Duodenal mucosa (tissue), 2 donors: ENCODE data around the gene DVL1.

Experiments used
- H3K27ac ChIP-seq: one replicate; pipeline ENCODE4 v1.7.0; 2013; ENCODE audit warnings: low read depth, low read length
- H3K27me3 ChIP-seq, 2 donors: one replicate each; pipeline ENCODE4 v1.7.0; 2013; ENCODE audit warnings: low read length in 2 of 2, control low read depth in 1 of 2; ENCODE audit not compliant: insufficient read depth in 2 of 2, control insufficient read depth in 1 of 2
- H3K36me3 ChIP-seq, 2 donors: one replicate each; pipeline ENCODE4 v1.7.0; 2013; ENCODE audit warnings: low read length in 2 of 2, control low read depth in 1 of 2; ENCODE audit not compliant: insufficient read depth in 2 of 2, control insufficient read depth in 1 of 2
- H3K4me1 ChIP-seq, 2 donors: one replicate each; pipeline ENCODE4 v1.7.0; 2013; ENCODE audit warnings: low read length in 2 of 2, control low read depth in 1 of 2; ENCODE audit not compliant: insufficient read depth in 2 of 2, control insufficient read depth in 1 of 2
- H3K4me3 ChIP-seq, 2 donors: one replicate each; pipeline ENCODE4 v1.7.0; 2013; ENCODE audit warnings: low read length in 2 of 2, low read depth in 1 of 2
- H3K9ac ChIP-seq, 2 donors: one replicate each; pipeline ENCODE4 v1.7.0; 2013; ENCODE audit warnings: low read length in 2 of 2, low read depth in 1 of 2
- H3K9me3 ChIP-seq, 2 donors: one replicate each; pipeline ENCODE4 v1.7.0; 2013; ENCODE audit warnings: low read length in 2 of 2, control low read depth in 1 of 2; ENCODE audit not compliant: control insufficient read depth in 1 of 2

DVL1 gene

DNA sequence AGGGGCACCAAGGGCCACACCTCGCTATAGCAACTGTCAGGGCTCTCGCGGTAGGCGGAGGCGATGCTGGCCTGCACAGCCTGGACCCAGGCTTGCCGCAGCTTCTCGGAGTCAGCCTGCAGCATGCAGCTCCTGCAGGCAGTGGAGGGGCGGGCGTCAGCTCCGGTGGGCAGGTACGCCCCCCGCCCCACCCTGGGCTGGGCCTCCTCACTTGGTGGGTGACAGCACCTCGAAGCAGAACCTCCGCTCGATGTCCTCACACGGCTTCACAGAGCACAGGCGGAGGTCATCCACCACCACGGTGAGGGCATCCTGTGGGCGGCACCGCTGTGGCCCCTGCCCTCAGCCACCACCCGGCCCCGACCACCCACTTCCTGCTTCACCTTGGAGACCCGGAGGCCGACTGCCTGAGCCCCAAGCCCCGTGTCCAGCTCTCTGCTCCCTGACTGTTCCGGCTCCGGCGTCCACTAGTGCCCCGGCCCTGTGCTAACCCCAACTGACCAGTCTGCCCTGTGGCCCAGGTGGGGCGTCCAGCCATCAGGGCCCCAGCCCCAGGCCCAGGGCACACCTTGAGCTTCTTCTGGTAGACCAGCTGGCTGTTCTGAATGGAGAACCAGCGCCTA, 51.3 kb downstream of the DVL1 start:
- peaks cover 0 to 8% of the 10 kb centered on the region in 2 donors for H3K36me3 ChIP-seq
- H3K4me3 ChIP-seq: no peak overlapping the region
- H3K4me1 ChIP-seq: no peaks in the 10 kb centered on the region
- H3K9me3 ChIP-seq: no peaks in the 10 kb centered on the region
- H3K27ac ChIP-seq: no peak overlapping the region
- no peaks in the 10 kb centered on the region for H3K27me3 ChIP-seq
- H3K9ac ChIP-seq: no peak overlapping the region

DNA sequence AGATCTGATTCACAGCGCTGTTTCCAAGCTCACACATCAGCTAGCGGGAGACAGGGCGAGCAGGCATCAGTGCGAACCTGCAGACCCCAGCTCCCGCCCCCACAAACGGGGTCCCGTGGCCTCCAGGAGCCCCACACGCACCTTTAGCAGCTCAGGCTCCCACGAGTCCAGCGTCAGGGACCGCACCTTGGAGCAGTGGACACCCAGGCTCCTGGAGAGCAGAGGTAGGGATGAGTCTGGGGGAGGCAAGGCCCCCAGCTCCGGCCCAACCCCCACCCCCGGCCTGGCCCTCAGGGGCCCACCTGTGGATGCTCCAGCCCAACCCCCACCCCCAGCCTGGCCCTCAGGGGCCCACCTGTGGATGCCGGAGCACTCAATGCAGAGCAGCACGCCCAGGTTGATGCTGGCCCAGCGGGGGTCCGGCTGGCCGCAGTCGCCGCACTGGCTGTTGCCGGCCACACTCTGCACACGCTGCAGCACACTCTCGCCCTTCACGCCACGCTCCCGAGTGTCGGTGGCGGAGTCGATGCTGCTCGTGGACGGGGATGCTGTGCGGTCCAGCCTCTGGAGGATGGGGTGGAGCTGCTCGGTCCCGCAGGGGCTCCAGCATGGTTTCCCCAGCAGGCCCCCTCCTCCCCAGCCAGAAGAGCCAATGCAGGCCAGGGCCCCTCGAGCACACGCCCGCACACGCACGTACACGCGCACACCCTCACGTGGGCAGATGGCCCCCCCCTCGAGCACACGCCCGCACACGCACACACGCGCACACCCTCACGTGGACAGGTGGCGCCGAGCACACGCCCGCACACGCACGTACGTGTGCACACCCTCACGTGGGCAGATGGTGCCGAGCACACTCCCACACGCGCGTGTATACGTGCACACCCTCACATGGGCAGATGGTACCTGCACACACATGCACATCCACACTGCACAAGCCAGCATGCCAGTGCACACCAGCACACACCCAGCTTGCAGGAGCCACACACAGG, 52.9 kb downstream of the DVL1 start:
- H3K9ac ChIP-seq: no peak overlapping the region
- peaks cover 0 to 8% of the 10 kb centered on the region in 2 donors for H3K36me3 ChIP-seq
- no peaks in the 10 kb centered on the region for H3K27me3 ChIP-seq
- H3K4me1 ChIP-seq: peaks cover under 1 to 6% of the 10 kb centered on the region in 2 donors
- no peaks in the 10 kb centered on the region for H3K9me3 ChIP-seq
- H3K4me3 ChIP-seq: no peak overlapping the region
- H3K27ac ChIP-seq: no peak overlapping the region

DNA sequence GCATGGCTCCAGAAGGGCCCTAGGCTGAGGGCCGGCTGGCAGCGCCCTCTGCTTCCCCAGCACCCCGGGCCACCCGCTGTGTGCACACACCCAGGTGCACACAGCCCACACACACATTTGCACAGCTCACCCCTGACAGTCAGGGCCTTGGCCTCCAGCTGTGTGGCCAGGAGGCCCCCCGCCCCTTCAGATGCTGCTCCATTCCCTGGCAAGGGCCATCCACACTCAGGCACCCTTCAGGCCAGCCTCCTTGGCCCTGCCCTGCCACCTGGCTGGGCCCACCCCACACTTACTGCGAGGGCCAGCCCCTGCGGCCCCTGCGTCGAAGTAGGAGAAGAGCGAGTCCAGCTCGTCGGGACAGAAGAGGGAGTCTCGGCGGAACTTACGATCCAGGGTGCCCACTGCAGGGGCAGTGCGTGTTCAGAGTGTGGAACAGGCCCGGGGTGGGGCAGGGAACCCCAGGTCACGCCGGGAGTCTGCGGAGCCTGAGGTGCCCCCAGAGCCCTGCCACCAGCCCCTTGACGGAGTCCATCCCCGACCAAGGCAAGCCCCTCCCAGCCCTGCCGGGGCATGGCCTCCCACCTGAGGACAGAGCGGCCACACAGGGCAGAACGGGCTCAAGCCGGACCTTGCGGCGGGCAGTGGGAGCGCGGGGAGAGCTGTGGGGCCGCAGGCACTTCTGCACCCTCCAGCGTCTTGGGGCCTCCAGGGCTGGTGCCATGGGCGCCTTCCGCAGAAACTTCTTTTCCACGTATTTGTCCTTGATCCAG, 53.9 kb downstream of the DVL1 start:
- no peak overlapping the region for H3K9ac ChIP-seq
- no peak overlapping the region for H3K27ac ChIP-seq
- no peaks in the 10 kb centered on the region for H3K9me3 ChIP-seq
- no peak overlapping the region for H3K4me3 ChIP-seq
- H3K36me3 ChIP-seq: peaks cover 0 to 8% of the 10 kb centered on the region in 2 donors
- peaks cover 11 to 12% of the 10 kb centered on the region in 2 donors for H3K4me1 ChIP-seq
- H3K27me3 ChIP-seq: no peaks in the 10 kb centered on the region

DNA sequence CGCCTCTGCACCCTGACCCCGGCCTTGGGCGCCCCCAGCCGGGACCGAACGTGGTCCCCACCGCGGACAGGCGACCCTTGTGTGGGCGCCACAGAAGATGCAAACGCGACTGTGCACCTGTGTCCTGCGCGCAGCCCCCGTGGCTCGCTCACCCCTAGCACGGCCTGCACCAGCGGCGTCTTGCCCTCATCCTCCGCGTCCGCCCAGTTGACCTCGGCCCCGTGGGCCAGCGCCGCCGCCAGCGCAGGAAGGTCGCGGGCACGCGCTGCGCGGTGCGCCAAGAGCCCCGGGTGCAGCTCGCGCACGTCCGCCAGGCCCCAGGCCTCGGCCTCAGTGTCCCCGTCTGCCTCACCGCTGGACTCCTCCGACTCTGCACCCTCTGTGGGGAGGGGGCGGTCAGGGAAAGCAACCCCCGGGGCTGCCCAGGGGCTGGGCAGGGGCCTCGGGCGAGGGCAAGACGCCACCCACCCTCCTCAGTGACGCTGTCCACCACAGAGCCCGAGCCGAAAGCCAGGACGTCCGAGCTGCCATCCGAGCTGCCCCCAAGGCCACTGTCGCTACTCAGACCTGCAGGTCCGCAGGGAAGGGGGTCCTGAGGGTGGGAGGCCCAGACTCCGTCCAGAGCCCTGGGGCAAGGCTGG, 54.8 kb downstream of the DVL1 start:
- Histone ChIP-seq H3K36me3 (peaks cover 0 to 8% of the 10 kb centered on the region in 2 donors), H3K9me3 (no peaks in the 10 kb centered on the region), H3K4me1 (peaks cover 12% of the 10 kb centered on the region in 2 donors), H3K27ac (no peak overlapping the region), H3K9ac (no peak overlapping the region), H3K4me3 (no peak overlapping the region), H3K27me3 (no peaks in the 10 kb centered on the region)

DNA sequence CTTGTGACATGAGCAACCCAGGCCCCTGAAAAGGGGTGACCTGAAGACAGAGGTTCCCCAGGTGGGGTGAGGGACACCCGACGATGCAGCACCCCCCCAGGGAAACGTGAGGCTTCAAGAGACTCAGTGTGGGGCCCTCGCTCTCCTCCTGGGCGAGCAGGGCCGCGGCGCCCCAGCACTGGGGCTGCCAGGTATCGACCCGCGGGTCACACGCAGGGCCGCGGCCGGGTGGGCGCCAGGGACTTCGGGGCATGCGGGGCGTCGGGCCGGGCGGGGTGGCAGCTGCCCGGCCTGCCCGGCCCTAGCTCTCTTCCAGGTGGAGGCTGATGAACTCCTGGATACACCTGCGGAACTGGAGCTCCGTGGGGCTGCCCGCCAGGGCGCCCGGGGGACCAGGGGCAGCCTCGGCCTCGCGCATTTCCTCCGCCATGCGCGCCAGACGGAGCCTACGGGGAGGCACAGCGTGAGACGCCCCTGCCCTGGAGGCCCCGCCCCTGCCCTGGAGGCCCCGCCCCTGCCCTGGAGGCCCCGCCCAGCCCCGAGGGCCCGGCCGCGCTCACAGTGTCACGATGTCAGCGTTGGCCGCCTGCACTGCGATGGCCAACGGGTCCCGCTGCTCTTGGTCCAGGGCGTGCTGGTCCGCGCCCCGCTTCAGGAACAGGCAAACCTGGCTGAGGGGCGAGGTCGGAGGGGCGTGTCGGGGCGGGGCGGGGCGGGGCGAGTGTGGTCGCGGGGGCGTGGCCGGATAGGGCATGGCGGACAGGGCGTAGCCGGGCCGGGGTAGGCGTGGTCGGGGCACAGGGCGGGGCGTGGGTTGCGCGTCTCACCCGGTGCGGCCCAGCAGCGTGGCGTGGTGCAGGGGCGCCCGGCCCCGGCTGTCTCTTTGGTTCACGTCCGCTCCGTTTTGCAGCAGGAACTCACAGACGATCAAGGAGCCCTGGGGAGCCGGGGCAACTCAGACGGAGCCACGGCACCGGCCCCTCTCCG, 55.7 kb downstream of the DVL1 start:
- H3K27me3 ChIP-seq: no peaks in the 10 kb centered on the region
- H3K9me3 ChIP-seq: no peaks in the 10 kb centered on the region
- peaks cover 0 to 8% of the 10 kb centered on the region in 2 donors for H3K36me3 ChIP-seq
- H3K27ac ChIP-seq: no peak overlapping the region
- no peak overlapping the region for H3K9ac ChIP-seq
- H3K4me1 ChIP-seq: peaks cover 12% of the 10 kb centered on the region in 2 donors
- no peak overlapping the region for H3K4me3 ChIP-seq

DNA sequence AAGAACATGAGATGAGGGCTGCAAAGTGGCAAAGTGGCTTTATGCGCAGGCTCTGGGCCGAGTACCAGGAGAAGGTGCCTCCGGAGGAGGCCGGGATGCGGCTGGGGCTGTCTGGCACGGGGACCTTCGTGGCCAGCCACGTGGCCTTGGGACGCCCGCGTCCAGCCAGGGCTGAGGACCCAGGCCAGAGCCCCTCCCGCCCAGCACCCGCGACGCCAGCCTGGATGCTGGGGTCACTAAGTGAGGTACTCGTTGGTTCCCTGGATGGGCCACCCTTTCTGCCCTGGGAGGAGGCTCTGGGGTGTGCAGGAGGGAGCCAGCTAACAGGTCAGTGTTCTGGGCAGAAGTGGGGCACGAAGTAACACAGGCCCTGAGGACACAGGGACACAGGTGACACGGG, 56.4 kb downstream of the DVL1 start:
- Histone ChIP-seq H3K27ac (no peak overlapping the region), H3K4me3 (no peak overlapping the region), H3K9ac (no peak overlapping the region), H3K4me1 (peaks cover 12% of the 10 kb centered on the region in 2 donors), H3K9me3 (no peaks in the 10 kb centered on the region), H3K27me3 (no peaks in the 10 kb centered on the region), H3K36me3 (peaks cover 0 to 8% of the 10 kb centered on the region in 2 donors)

DNA sequence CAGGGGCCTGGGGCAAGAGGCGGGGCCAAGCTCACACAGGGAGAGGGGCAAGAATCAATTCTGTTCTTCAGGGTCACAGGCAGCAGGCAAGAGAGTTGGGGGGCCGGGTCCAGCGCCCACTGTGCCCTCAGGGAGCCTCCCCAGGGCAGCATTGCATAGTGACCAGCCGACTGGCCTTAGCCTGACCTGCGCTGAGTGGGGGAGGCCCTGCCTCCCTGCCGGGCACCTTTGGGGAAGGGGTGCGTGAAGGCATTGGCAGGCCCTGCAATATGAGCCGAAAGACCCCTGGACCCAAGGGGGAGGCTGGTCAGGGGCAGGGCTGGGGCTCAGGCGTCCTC, 56.8 kb downstream of the DVL1 start:
- Histone ChIP-seq H3K4me3 (no peak overlapping the region), H3K9me3 (no peaks in the 10 kb centered on the region), H3K27me3 (peaks cover 0 to 3% of the 10 kb centered on the region in 2 donors), H3K36me3 (peaks cover 0 to 8% of the 10 kb centered on the region in 2 donors), H3K27ac (no peak overlapping the region), H3K4me1 (peaks cover 12% of the 10 kb centered on the region in 2 donors), H3K9ac (no peak overlapping the region)

DNA sequence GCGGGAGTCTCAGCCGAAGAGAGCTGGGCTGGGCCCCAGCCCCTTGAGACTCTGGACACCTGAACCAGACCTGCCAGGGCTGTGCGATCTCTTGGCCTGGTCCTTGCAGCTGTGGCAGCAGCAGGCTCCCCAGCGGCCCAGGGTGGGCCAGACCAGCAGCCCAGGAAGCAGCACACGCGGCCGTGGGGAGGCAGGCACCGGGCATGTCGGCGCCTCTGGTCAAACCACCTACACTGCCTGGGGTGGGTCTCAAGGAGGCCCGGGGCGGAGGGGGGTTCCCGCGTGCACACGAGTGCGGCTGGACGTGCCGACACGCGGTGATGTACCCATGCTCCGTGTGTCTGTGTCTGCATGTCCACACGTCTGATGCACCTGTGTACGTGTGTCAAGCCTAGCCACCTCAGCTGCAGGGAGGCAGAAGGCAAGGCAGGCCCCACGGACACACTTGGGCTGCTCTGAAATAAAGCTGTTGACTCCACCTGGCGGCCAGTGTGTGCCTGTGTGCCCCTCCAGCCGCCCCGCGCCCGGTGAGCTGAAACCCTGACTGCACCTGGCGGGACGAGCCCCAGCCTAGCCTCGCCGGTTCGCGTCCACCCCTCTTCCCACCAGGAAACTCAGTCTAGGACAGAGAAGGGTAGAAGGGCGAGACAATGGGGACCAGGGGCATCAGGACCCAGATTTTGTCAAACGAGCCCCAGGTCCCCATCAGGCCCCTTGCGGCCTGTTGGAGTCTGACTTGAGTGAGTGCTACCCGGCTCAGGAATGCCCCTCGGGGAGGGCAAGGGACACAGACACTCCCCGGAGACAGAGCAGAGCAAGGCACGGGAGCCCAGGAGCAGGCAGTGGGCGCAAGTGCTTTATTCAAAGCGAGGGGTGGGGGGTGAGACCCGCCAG, 57.4 kb downstream of the DVL1 start:
- Histone ChIP-seq H3K4me1 (peaks cover 12% of the 10 kb centered on the region in 2 donors), H3K36me3 (peaks cover 0 to 7% of the 10 kb centered on the region in 2 donors), H3K27me3 (peaks cover 0 to 9% of the 10 kb centered on the region in 2 donors), H3K27ac (no peak overlapping the region), H3K4me3 (no peak overlapping the region), H3K9me3 (no peaks in the 10 kb centered on the region), H3K9ac (no peak overlapping the region)
